Breast epithelium (tissue), 3 donors: Measurements from ENCODE around the gene MPRIP.

ENCODE experiments used
- POLR2AphosphoS5 ChIP-seq, 3 donors: sonication (generic); formaldehyde crosslinking; IDR thresholded peaks; one replicate each; pipeline ENCODE4 v1.6.1; 2017; ENCODE audit warnings: antibody characterized with exemption in 3 of 3
- TF ChIP-seq, protein P1 (sequence below), 3 donors: fragments of 450-650 bp; IDR thresholded peaks; one replicate each; pipeline ENCODE4 v1.5.1; 2016 to 2017; ENCODE audit warnings: antibody characterized with exemption in 3 of 3, mild to moderate bottlenecking in 3 of 3, moderate library complexity in 3 of 3

DNA sequence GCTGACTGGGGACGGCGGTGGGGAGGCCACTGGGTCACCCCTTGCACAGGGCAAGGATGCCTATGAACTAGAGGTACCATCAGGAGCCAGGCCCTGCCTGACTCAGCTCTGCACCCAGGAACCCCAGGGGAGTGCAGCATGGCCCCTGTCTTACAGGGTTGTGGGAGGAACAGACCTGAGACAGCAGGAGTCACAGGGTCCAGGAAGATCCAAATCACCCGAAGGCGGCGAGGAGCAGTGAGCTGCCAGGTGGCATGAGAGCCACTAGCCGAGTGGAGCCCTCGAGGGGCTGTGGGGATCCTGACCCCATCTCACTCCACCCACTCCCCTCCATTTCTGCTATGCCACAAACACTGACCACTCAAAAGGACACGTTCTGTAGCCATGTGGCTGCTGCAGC, 133.1 kb downstream of the MPRIP start:
- TF ChIP-seq, protein P1, sequence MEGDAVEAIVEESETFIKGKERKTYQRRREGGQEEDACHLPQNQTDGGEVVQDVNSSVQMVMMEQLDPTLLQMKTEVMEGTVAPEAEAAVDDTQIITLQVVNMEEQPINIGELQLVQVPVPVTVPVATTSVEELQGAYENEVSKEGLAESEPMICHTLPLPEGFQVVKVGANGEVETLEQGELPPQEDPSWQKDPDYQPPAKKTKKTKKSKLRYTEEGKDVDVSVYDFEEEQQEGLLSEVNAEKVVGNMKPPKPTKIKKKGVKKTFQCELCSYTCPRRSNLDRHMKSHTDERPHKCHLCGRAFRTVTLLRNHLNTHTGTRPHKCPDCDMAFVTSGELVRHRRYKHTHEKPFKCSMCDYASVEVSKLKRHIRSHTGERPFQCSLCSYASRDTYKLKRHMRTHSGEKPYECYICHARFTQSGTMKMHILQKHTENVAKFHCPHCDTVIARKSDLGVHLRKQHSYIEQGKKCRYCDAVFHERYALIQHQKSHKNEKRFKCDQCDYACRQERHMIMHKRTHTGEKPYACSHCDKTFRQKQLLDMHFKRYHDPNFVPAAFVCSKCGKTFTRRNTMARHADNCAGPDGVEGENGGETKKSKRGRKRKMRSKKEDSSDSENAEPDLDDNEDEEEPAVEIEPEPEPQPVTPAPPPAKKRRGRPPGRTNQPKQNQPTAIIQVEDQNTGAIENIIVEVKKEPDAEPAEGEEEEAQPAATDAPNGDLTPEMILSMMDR (IDR thresholded peaks at IDR 0.05), result no peak
- no peak for TF ChIP-seq POLR2AphosphoS5 (IDR thresholded peaks at IDR 0.05)
